HG02938 (cell line): Measurements from ENCODE around the gene R3HDML.
"Not testable (repeated sequence)": the region's sequence is repeated elsewhere in the genome, so short reads cannot be mapped to it uniquely, and the experiment has no call there.

Source experiments
- ATAC-seq: cut with Tn5 transposase; IDR thresholded peaks from one replicate; pipeline ENCODE4 v1.9.1; 2021; ENCODE audit warnings: mild to moderate bottlenecking, moderate library complexity; ENCODE audit not compliant: unreplicated experiment

Gene R3HDML, protein sequence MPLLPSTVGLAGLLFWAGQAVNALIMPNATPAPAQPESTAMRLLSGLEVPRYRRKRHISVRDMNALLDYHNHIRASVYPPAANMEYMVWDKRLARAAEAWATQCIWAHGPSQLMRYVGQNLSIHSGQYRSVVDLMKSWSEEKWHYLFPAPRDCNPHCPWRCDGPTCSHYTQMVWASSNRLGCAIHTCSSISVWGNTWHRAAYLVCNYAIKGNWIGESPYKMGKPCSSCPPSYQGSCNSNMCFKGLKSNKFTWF

DNA sequence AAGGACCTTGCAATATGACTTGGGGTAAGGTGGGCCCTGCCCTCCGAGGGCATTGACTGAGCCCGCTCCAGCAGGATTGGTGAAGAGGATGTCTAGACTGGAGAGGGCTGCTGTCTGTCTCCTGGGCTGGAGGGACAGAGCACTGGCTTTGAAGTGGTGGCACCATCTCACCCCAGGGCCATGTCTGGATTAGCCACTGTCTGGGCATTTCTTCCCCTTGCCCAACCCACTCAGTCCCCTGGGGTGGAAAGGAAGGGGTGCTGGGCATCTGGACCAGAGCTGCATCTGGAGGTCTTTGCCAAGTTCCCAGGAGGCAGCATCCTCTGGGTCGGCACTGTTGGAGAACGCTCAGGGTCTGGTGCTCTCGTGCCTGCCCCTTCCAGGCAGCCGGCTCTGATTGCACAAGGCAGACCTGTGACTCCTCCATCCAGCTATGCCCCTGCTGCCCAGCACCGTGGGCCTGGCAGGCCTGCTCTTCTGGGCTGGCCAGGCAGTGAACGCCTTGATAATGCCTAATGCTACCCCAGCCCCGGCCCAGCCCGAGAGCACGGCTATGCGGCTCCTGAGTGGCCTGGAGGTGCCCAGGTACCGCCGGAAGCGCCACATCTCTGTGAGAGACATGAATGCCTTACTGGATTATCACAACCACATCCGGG lies at the start of gene R3HDML:
Gene R3HDML, plus strand, starts transcription at position 319 of the 656 bp plus-strand sequence. Its CDS starts 115 bp downstream, at position 434.
- ATAC-seq = no peak

DNA sequence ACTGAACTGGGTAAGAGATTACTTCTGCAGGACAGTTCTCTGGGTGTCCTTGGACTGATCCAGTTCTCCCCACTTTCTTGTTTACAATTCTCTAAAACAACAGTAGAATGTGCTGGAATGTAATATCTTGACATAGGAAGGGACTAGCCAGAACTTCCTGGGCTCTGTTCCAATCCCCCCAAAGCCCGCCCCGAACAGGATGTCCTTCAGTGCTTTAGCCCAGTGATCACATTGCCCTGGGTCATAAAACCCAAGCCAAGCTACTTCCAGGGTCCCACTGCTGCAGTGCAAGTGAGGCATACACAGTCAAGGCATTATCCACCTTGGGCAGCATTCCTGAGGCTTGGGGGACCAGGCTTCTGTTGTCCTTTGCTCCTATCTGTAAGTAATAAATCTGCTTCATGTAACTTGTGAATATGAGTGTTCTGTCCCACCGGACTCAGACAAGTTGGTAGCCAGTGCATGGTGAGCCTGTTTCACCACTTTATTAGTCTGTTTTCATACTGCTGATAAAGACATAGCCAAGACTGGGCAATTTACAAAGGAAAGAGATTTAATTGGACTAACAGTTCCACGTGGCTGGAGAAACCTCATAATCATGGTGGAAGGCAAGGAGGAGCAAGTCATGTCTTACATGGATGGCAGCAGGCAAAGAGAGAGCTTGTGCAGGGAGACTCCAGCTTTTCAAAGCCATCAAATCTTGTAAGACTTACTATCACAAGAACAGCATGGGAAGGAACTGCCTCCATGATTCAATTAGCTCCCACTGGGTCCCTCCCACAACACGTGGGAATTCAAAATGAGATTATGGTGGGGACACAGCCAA lies 49.4 kb upstream of the R3HDML start:
- no peak for ATAC-seq

DNA sequence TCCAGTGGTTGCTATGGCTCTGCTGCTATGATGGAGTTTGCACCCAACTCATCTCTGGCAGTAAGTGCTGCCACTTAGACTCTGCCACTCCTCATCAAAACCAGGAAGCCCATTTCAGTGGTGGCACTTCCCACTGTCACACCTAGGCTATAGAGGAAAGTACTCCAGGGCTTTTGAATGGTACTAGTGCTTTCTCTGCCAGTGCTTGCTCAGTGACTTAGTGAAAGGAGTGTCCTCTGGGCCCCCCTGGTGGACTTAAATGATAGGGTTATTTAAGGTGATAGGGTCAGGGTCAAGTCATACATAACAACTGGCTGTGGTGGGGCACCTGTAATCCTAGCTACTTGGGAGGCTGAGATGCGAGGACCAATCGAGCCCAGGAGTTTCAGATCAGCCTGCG lies 48.6 kb upstream of the R3HDML start:
- ATAC-seq = no peak

DNA sequence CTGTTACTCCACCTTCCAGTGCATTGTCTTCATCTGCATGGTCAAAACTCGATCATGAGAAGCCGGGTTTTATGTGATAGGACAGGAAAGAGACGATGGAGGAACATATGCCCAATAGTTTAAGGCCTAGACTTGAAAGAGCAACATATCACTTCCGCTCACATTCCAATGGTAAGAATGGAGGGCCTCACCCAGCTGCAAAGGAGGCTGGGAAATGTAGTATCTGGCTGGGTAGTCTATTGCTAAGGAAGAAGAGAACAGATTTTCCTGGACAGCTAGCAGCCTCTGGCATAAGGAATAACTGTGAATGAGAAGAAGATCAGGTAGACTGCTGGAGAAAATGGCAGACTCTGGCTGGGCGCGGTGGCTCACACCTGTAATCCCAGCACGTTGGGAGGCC lies 45.1 kb upstream of the R3HDML start:
- ATAC-seq = no peak

DNA sequence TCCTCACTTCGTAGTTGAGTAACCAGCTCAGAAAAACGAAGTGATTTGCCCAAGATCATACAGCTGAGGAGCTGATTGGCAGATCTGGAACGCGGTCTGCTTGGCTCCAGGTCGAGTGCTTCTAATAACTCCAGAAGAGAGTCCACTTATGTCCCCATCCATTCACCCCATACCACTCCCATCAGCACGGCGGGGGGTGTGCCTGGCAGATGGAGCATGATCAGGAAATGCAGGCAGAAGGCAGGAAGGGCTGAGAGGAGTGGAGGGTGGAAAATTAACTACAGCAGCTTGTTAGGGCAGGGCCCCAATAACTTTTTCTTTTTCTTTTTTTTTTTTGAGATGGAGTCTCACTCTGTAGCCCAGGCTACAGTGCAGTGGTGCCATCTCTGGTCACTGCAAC lies 40.8 kb upstream of the R3HDML start:
- ATAC-seq = no peak

DNA sequence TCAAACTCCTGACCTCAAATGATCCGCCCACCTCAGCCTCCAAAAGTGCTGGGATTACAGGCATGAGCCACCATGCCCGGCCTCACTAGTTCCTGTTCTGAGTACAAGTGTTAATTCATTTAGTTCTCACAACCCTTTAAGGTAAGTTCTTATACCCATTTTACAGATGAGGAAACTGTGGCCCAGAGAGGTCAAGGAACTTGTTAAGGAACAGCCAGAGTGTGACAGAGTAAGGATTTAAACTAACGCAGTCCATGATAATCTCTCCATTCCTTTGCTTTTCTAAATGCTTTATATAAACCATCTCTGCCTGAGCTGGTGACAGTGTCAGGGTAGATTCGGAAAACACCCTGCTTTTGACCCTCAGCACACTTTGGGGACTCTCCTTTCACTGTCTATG lies 39.1 kb upstream of the R3HDML start:
- no peak for ATAC-seq

DNA sequence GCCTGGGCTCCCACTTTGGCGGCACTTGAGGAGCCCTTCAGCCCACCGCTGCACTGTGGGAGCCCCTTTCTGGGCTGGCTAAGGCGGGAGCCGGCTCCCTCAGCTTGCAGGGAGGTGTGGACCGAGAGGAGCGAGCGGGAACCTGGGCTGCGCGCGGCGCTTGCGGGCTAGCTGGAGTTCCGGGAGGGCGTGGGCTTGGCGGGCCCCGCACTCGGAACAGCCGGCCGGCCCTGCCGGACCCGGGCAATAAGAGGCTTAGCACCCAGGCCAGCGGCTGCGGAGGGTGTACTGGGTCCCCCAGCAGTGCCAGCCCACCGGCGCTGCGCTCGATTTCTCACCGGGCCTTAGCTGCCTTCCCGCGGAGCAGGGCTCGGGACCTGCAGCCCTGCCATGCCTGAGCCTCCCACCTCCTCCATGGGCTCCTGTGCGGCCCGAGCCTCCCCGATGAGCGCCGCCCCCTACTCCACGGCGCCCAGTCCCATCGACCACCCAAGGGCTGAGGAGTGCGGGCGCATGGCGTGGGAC lies 37.8 kb upstream of the R3HDML start:
- ATAC-seq = not testable (repeated sequence)

DNA sequence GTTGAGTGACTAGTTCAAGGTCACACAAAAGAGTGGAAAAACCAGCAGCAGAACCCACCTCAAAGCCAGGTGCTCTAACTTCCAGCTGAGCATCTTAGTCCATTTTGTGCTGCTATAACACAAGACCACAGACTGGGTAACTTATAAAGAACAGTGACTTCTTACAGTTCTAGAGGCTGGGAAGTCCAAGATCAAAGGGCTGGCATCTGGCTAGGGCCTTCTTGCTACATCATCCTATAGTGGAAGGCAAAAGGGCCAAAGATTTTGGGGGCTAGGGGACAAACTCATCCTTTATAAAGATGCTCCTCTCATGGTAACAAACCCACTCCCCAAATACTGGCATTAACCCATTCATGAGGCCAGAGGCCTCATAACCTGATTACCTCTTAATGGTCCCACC lies 35.6 kb upstream of the R3HDML start:
- no peak for ATAC-seq

DNA sequence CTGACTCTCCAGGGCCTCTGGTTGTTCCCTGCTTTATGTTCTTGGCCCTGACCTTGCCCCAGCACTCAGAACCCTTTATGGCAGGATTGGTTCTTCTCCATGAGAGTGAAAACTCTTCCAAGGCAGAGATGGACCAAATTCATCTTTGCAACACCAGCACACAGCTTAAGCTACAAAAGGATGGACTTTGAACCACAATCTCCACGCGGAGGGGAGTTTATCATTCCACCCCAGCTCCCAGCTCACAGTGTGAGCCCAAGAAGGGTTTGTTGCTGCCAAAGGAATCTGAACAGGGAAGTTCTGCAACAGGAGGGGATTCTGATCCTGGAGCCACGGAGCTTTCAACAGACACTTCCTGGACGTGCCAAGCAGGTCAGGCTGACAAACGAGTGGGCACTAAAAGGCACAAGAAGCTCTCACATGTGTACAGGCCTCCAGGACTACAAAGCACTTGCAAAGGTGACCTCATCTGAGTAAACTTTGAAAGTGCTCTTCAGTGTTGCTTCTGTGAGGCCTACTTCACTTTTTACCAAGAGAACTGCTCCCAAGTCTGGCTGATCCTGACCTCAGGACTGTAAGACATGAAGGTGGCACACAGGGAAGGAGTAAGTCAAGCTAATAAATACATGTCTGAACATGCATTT lies 34.7 kb upstream of the R3HDML start:
- ATAC-seq = no peak

DNA sequence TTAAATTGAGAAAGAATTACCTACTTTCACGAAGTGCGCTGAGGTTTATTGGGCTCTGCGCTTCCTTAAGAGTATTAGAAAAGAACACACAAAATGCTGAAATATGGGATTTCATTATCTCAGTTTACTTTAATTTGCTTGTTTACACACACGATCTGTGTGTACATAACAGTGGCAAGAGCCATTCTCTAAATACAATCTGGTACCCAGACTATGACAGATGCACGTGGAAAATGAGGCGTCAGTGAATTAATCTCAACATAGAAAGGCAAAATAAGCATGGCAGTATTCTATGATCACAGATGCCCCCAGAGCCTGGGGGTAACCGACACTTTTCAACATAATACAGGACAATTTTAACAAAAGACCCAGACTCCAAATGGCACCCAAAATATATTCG lies 34.1 kb upstream of the R3HDML start:
- ATAC-seq = no peak

DNA sequence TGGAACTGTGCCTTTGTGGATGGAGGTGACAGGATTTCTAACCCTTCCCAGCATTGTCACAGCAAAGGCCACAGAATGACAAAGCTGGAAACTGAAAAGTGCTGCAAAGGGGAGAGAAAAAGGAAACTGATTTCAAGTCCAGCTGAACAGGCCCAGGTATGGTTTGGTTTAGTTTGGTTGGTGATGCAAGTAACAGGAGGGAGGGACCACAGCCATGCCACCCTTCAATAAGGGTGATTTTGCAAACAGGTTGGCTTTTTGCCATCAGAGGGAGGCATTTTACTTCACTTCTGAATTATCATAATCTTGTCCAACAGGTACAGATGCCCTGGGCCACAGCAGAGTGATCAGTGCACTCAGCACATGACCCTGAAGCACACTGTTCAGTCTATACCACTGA lies 32.5 kb upstream of the R3HDML start:
- ATAC-seq = no peak

DNA sequence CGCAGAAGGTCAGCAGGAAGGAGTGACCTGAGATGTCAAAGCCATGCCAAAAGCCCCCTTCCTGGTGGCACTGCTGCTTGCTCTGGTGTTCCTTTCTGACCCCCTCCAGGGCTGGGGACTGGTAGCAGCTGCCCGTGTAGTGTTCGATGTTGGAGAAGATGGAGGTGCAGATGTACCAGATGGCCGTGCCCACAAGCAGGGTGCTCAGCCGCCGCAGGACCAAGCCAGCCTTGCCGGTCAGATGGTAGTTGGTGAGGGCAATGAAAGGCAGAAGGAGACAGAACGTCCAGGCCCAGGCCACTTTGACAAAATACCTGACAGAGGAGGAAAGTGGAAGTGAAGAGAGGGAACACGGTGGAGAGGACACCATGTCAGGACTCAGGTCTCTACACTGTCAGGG lies 29.9 kb upstream of the R3HDML start:
- no peak for ATAC-seq

DNA sequence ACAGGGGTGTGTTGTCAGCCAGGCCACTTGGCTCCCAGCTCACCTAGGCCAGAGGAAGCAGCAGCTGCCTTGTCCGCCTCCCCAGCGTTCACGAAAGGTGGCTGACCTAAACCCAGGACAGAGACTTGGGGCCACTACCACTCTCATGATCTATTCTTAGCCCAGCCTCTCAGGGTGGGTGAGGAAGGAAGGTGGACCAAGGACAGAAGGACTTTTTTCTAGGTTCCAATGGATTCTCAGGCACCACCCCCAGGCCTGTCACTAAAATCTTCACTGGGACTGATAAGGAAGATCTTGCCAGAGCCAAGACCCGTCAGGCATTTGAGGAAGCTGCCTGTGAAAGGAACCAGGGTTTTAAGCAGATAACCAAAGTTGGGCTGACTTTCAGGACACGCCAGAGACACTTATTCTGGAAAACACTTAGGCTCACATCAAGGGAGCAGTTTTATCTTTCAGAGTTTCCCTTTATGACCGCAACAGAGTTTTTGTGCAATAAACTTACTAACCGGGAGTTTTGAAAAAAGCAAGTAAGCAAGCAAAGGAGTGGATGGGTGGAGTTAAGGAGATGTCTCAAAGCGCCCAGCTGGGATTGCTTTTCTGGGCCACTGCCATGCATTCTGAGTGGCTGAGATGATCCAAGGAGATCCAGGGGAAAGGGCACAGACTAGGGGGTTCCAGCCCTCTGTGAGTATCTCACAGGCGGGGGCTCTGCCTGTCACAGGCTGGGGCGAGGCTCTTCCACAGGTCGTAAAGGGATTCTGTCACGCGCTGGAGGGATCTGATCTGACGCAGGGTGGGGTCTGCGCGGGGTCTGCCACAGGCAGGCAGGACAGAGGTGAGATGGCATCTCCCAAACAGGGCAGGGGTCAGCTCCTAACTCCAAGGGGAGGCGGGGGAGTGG lies 26.8 kb upstream of the R3HDML start:
- ATAC-seq = peak; percentile 8

DNA sequence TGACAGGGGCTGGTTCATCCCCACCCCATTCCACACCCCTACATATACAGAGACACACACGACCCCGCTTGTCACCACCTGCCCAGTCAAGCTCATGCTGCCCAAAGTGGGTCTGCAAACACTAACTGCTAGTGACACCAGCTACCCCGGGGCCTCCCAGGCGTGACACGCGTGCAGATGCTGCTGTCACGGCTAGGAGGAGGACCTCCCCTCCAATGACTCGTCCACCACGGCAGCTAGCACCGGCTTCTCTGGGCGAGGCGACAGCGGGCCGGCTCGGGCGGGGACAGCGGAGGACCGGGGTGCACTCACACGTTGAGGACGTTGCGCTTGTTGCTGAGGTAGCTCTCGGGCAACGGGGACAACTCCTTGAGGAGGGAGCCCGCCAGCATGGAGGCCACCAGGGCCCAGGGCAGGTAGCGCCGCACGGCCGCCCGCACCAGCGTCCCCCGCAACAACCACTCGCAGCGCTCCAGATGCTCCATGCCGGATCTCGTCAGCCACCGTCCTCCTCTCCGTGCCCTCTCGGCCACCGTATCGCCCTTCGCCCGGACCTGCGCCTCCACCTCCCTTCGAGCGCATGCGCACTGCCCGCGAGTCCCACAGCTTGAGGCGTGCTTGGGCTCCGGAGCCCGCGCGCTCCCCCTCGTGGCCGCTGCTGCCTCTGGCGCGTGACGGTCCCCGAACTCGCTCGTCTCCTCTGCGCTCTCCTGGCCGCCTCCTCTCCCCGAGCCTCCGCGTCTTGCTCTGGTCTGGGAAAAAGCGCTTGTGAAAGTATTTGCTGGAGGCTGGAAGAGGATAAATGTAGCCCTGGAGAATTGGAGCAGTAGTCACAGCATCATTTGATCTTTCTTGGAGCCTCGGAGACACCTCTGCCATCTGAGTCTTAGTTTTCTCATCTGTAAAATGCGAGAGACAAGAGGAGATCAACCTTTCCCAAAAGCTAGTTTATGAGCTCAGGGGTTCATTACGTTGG lies 25.9 kb upstream of the R3HDML start, which contains the start of gene FITM2:
Gene FITM2, minus strand, starts transcription at position 539 of the 976 bp plus-strand sequence. Its CDS starts 54 bp downstream, at position 485.
- ATAC-seq = peak; percentile 87

DNA sequence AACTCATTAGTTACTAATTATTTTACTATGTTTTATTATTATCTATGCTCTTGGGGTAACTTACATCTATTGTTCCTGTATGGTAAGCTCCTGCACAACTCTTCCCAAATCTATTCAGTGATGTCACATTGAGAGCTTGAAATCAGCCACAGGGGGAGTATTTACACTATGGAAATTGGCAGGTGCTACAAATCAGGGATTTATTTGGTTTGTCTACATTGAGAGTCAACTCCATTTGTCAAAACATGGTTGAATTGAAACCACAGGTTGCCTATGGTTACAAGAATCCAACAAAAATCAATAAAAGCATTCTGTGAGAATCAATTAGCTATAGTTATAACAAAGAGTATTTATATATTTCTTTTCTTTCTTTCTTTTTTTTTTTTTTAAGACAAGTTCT lies 22.0 kb upstream of the R3HDML start:
- ATAC-seq = no peak

DNA sequence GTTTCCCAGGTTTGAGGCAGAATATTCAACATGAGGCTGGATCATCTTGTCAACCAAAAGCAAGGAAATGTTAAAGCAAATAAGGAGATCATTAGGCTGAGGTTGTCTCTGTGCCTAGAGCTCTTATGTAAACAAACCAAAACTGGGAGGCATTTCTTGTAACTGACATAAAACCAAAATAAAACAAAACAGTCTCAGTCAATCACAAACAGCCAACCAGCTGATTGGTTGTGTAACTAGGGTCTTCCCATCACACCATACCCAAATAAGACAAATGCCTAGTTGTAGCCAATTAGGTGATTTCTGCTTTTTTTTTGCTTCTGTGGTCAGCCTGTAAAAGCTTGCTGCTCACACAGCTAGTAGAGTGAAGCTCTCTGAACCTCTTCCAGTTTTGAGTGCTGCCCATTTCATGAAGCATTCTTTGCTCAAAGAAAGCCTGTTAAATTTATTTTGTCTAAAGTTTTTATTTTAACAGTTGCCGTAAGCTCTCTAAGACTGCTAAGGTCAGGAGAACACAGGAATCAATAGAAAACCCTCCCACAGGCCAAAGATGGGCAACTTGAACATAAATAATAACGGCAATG lies 16.9 kb upstream of the R3HDML start:
- ATAC-seq = no peak

DNA sequence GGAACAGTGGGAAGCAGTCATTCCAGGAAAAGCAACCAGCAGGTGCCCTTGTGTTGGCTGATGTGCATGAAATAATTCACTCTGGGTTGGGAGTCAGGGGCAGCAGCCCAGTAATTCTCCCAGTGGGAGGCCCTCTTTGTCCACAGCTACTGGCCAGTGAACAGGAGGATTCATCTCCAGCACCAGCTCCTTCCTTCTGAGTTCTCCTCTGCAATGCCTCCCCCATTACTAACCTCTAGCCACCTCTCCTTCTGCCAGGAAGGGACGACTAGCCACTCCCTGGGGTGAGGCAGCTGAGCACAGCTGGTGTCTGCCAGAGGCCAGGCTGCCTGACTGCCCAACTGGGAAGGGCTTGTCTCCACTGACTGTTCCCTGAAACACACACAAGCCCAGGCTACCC lies 12.5 kb upstream of the R3HDML start:
- ATAC-seq = no peak

DNA sequence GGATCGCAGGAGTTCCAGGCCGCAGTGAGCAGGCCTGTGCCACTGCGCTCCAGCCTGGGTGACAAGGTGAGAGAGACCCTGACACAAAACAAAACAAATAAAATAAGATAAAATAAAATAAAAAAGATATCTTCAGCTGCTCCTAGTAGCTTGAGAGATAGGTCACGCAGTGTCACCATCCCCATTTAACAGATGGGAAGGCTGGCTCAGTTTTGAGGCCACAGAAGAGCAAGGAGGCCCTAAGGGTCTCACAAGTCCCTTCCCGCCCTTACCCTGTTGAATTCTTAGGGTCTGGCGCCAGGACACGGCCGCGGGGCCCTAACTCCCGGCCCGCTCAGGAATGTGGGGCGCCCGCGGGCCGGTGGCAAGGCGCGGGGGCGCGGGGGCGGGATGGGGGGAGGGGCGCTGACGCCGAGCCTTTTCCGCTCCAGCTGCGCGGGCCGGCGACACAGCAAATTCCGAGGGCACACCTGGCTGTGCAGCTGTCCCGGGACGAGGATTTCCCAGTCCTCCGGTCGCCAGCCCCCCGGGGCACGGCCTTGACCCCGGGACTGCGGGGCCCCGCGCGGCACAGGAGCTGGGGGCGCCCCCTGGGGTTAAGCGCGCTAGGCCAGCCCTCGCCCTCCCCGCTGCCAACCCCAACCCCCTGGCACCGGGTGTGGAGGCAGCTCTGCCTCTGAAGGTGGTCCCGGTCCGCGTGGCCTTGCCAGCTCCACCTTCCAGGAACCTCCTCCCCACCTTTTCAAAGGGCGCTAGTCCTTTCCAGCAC lies 10.3 kb upstream of the R3HDML start:
- no peak for ATAC-seq
